ENCODE data around the gene PLCH2. TPM values are rescaled to one million over a fixed set of nuclear protein-coding genes. Genes with fewer than 3 reads are reported as not detected.

The PLCH2 gene
- total and polyA plus RNA-seq, 9 of the 15 experiments (the other 6 are each of a cell fraction or from before 2014, with no cell fraction given) = 0.16 TPM; not detected in 8

GRCh38 chr1:2496087-2496622, 20.1 kb downstream of the PLCH2 start:
- Histone ChIP-seq H3K4me1 (replicated peaks in 1 of 2; ENCODE audit: control insufficient read depth in 2 of 2, insufficient read depth in 2 of 2, low read length in 2 of 2) (peaks cover 0 to 79% of the 10 kb centered on the region in 2 experiments; a peak in 2 of 5 replicates), H3K9me1 (ENCODE audit: control insufficient read depth, insufficient read depth, low read length) (no peaks in the 10 kb centered on the region), H2AFZ (ENCODE audit: low read depth, low read length) (no peak overlapping the region), H3K4me3 (no peak overlapping the region), H3K36me3 (ENCODE audit: control insufficient read depth, insufficient read depth, low read length) (no peaks in the 10 kb centered on the region), H3K79me2 (ENCODE audit: control insufficient read depth, insufficient read depth, low read length) (no peaks in the 10 kb centered on the region), H3K9ac (ENCODE audit: insufficient read depth in 1 of 2, low read depth in 2 of 2, low read length in 2 of 2) (no peak overlapping the region; a peak in 1 of 4 replicates), H3K9me3 (replicated peaks; ENCODE audit: control insufficient read depth, insufficient read depth, low read depth, low read length) (no peaks in the 10 kb centered on the region), H3K4me2 (ENCODE audit: insufficient read depth, low read length) (no peak overlapping the region), H3K27me3 (ENCODE audit: control insufficient read depth in 2 of 2, insufficient read depth in 2 of 2, low read length in 2 of 2) (peaks cover 36 to 69% of the 10 kb centered on the region in 2 experiments; a peak in 4 of 5 replicates), H3K27ac (ENCODE audit: extremely low read depth, low read depth, low read length) (no peak overlapping the region), H4K20me1 (replicated peaks; ENCODE audit: control insufficient read depth, insufficient read depth, low read length) (peaks cover 31% of the 10 kb centered on the region)
- ATAC-seq (no peak), FAIRE-seq (no peak), DNase-seq (ENCODE audit: extremely low read depth in 1 of 4, low spot score in 3 of 4) (no peak)
- intact Hi-C loops (cut with micrococcal nuclease) (no loop called here), in situ Hi-C loops (cut with MboI) (no loop called here)
- BruUV-seq (replicated peaks) = no TSS peak
- POLR2A ChIA-PET = interaction anchor here (0.6 kb wide), 1 partner anchor 138 kb away, joined by 4 read pairs; no protein-coding TSS in a partner anchor
- WGBS (ENCODE audit: insufficient coverage, low coverage, missing lambda C conversion rate) = 6% methylated on average over 28 of the region's 28 CpGs
- CTCF ChIA-PET (ENCODE audit: low intra/inter-chr PET ratio) = no interaction called here
- TF ChIP-seq MYBL2 (IDR thresholded peaks at IDR 0.05; ENCODE audit: low read depth) (no peak), MYBL2 (CRISPR knock-in tag; IDR thresholded peaks at IDR 0.05; ENCODE audit: borderline replicate concordance) (no peak), HNRNPK (IDR thresholded peaks at IDR 0.05; ENCODE audit: low read depth, low read length, poor library complexity, severe bottlenecking) (no peak), MYNN (IDR thresholded peaks at IDR 0.05) (no peak), MYNN (CRISPR knock-in tag; IDR thresholded peaks at IDR 0.05) (no peak), RAD21 (CRISPR knock-in tag; conservative IDR thresholded peaks at IDR 0.05 in 1 of 2, IDR thresholded peaks at IDR 0.05 in 1 of 2) (no peak), ZNF274 (IDR thresholded peaks at IDR 0.05; ENCODE audit: borderline replicate concordance, low read depth, low read length) (no peak), ZBED1 (IDR thresholded peaks at IDR 0.05) (no peak), XRCC5 (IDR thresholded peaks at IDR 0.05; ENCODE audit: low read depth, low read length) (no peak), RERE (CRISPR knock-in tag; IDR thresholded peaks at IDR 0.05; ENCODE audit: borderline replicate concordance) (no peak), CBFA2T2 (conservative IDR thresholded peaks at IDR 0.05) (no peak), ID3 (CRISPR knock-in tag; IDR thresholded peaks at IDR 0.05) (no peak), ID3 (tag; IDR thresholded peaks at IDR 0.05) (no peak), DMBX1 (CRISPR knock-in tag; IDR thresholded peaks at IDR 0.05; ENCODE audit: borderline replicate concordance) (no peak), ZNF197 (CRISPR knock-in tag; IDR thresholded peaks at IDR 0.05; ENCODE audit: low read depth) (no peak), MEIS2 (IDR thresholded peaks at IDR 0.05; ENCODE audit: partially characterized antibody) (no peak)
- TF ChIP-seq, protein P1, sequence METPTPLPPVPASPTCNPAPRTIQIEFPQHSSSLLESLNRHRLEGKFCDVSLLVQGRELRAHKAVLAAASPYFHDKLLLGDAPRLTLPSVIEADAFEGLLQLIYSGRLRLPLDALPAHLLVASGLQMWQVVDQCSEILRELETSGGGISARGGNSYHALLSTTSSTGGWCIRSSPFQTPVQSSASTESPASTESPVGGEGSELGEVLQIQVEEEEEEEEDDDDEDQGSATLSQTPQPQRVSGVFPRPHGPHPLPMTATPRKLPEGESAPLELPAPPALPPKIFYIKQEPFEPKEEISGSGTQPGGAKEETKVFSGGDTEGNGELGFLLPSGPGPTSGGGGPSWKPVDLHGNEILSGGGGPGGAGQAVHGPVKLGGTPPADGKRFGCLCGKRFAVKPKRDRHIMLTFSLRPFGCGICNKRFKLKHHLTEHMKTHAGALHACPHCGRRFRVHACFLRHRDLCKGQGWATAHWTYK (CRISPR knock-in tag; IDR thresholded peaks at IDR 0.05) = no peak
